Measurements from ENCODE around the gene ZDHHC11. TPM values are rescaled to one million over a fixed set of nuclear protein-coding genes. Genes with fewer than 3 reads are reported as not detected.

The ZDHHC11 gene
- total RNA-seq (2014; rRNA removed; shearing (Covaris generic)) (21.8 and 29.1 TPM in 2 replicates), polyA plus RNA-seq (2016; fragmentation: Nextera tagmentation; extraction: Ambion mirVana) (5.1 and 8.0 TPM in 2 replicates)
- long read RNA-seq, partial matches to known transcripts = 0 of 1 reads
- long read RNA-seq, other reads (novel, unspliced or antisense) = 1 of 1 reads

GRCh38 chr5:850511-851006 is at the start of gene ZDHHC11:
TSS of gene ZDHHC11 (minus strand) at chr5:850986. CDS start at chr5:850602, 384 bp downstream.
- ATAC-seq (peak; percentile 73), DNase-seq (ENCODE audit: low spot score) (peak; percentile 37)
- H3K79me2 ChIP-seq (replicated peaks; ENCODE audit: insufficient read depth) = no peaks in the 10 kb centered on the region
- no peak within 1 kb of the TSS for H2AFZ ChIP-seq
- H3K4me1 ChIP-seq (ENCODE audit: insufficient read depth) = no peaks in the 10 kb centered on the region
- Mint-ChIP-seq H3K36me3 (ENCODE audit: low read depth) (peaks cover 8% of the 10 kb centered on the region; the same call in 1 of the 3 replicates), H3K27me3 (ENCODE audit: insufficient read depth, low read depth, poor library complexity) (peaks cover 7% of the 10 kb centered on the region), H3K27ac (no peak within 1 kb of the TSS), H3K4me1 (no peaks in the 10 kb centered on the region; the same call in 2 of the 3 replicates), H3K9me3 (no peaks in the 10 kb centered on the region; the same call in 2 of the 3 replicates), H3K4me3 (no peak within 1 kb of the TSS)
- no peaks in the 10 kb centered on the region for H3K27me3 ChIP-seq (ENCODE audit: insufficient read depth)
- H3K4me3 ChIP-seq = no peak within 1 kb of the TSS
- no peaks in the 10 kb centered on the region for H3F3A ChIP-seq (replicated peaks; ENCODE audit: low read depth)
- no peaks in the 10 kb centered on the region for H3K9me2 ChIP-seq (ENCODE audit: insufficient read depth)
- H3K27ac ChIP-seq (ENCODE audit: low read depth) = no peak within 1 kb of the TSS
- H4K20me1 ChIP-seq (replicated peaks; ENCODE audit: insufficient read depth) = no peaks in the 10 kb centered on the region
- no peaks in the 10 kb centered on the region for H3K36me3 ChIP-seq (ENCODE audit: insufficient read depth)
- TF ChIP-seq ZNF462 (CRISPR knock-in tag; IDR thresholded peaks at IDR 0.05) (no peak), CTCF (conservative IDR thresholded peaks at IDR 0.05; ENCODE audit: low read depth in 2 of 2) (no peak), EZH2 (IDR thresholded peaks at IDR 0.05; ENCODE audit: low read depth, unreplicated experiment) (no peak), STAT1 (IDR thresholded peaks at IDR 0.05; ENCODE audit: unreplicated experiment) (no peak), REST (IDR thresholded peaks at IDR 0.05; ENCODE audit: unreplicated experiment) (no peak), ZNF114 (CRISPR knock-in tag; IDR thresholded peaks at IDR 0.05) (no peak), ETS1 (IDR thresholded peaks at IDR 0.05) (no peak), CREB1 (CRISPR knock-in tag; IDR thresholded peaks at IDR 0.05; ENCODE audit: low read depth) (no peak), POLR2AphosphoS5 (IDR thresholded peaks at IDR 0.05; ENCODE audit: low read depth) (no peak), NANOG (IDR thresholded peaks at IDR 0.05; ENCODE audit: borderline replicate concordance) (no peak), ZNF331 (CRISPR knock-in tag; IDR thresholded peaks at IDR 0.05; ENCODE audit: low read depth) (no peak), EZH2phosphoT487 (IDR thresholded peaks at IDR 0.05; ENCODE audit: unreplicated experiment) (no peak), JUNB (IDR thresholded peaks at IDR 0.05; ENCODE audit: unreplicated experiment) (no peak)
- no peak within 1 kb of the TSS for H3K4me2 ChIP-seq
